HUES48 (cell line): ENCODE results near the gene LCOR.

Experiments
- H3K27ac ChIP-seq: one replicate; pipeline ENCODE4 v1.7.0; 2013; ENCODE audit warnings: low read depth, low read length, inconsistent platforms
- H3K27me3 ChIP-seq: 2 replicates; pipeline ENCODE4 v1.6.1; 2013; ENCODE audit warnings: mild to moderate bottlenecking, low read length; ENCODE audit not compliant: control insufficient read depth, insufficient read depth
- H3K36me3 ChIP-seq: 2 replicates; pipeline ENCODE4 v1.6.1; 2013; ENCODE audit warnings: low read length; ENCODE audit not compliant: control insufficient read depth, insufficient read depth
- H3K4me1 ChIP-seq: 2 replicates; pipeline ENCODE4 v1.6.1; 2013; ENCODE audit warnings: mild to moderate bottlenecking, low read length; ENCODE audit not compliant: control insufficient read depth, insufficient read depth
- H3K4me3 ChIP-seq: 2 replicates; pipeline ENCODE4 v1.5.1; 2013; ENCODE audit warnings: mild to moderate bottlenecking, low read depth, low read length
- H3K9ac ChIP-seq: 2 replicates; pipeline ENCODE4 v1.6.1; 2013; ENCODE audit warnings: mild to moderate bottlenecking, low read depth, low read length, moderate library complexity
- H3K9me3 ChIP-seq: 2 replicates; pipeline ENCODE4 v1.6.1; 2013; ENCODE audit warnings: low read length; ENCODE audit not compliant: control insufficient read depth, insufficient read depth

Gene LCOR

DNA sequence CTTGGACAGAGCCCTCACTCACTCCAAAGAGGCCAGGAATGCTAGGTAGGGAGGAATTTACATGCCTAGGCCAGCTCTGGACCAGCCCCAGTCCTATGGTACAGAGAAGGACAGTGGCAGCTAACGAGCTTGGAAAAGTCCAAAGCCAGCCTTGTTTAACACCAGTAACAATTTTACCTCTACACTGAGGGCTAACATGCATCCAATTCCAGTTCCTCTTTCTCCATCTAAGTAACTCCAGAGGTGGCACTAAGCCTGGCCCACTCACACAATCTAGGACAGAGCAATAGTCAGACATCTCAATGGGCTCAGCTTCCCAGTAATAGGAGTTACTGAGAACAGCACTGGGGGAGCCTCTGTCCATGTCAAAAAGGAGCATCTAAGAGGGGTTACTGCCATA is 5.7 kb upstream of the LCOR start:
- Histone ChIP-seq H3K4me1 (peaks cover 5% of the 10 kb centered on the region; the same call in 1 of the 2 replicates), H3K27me3 (peaks cover 12% of the 10 kb centered on the region), H3K9me3 (no peaks in the 10 kb centered on the region), H3K9ac (no peak overlapping the region), H3K4me3 (no peak overlapping the region), H3K27ac (no peak overlapping the region), H3K36me3 (no peaks in the 10 kb centered on the region)

- no peaks in the 10 kb centered on the region for H3K9me3 ChIP-seq
- H3K4me3 ChIP-seq = no peak overlapping the region
- H3K4me1 ChIP-seq = peaks cover 8% of the 10 kb centered on the region; the same call in 1 of the 2 replicates
- no peak overlapping the region for H3K9ac ChIP-seq
- H3K27ac ChIP-seq = no peak overlapping the region
- H3K27me3 ChIP-seq = peaks cover 12% of the 10 kb centered on the region
- H3K36me3 ChIP-seq = no peaks in the 10 kb centered on the region
Measured at GRCh38 chr10:96828609-96829008, 3.5 kb upstream of the LCOR start.

DNA sequence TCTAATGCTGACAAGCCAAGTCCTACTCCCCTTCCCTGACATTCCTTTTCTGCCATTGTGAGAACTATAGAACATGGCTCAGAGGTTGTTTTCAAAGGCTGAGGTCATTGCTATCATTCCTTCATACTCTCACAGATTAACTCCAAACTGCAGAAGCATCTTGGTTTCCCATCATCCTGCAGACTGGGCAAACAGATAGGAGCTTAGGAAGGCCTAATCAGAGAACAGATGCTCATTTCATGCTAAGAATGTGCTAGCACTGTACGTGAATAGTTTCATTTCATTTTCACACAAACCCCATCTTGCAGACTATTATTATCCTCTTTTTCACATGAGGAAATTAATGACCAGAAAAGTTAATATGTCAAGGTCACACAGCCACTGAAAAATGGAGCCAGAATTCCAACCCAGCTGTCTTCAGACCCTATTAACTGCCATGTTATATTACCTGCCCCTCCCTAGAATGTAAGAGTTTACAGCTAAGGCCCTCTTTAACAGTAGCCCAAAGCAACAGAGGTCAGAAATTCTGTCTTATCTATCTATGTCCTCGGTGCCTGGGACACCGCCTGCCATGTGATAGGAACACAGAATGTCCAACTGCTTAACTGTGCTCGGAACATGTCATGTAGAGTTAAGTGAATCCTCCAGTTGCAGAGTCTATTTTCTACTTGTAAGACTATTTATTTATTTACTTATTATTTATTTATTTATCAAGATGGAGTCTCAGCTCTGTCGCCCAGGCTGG is 2.9 kb upstream of the LCOR start:
- no peak overlapping the region for H3K4me3 ChIP-seq
- H3K9me3 ChIP-seq = no peaks in the 10 kb centered on the region
- no peak overlapping the region for H3K27ac ChIP-seq
- H3K9ac ChIP-seq = no peak overlapping the region
- H3K27me3 ChIP-seq = peaks cover 12% of the 10 kb centered on the region
- H3K4me1 ChIP-seq = peaks cover 12% of the 10 kb centered on the region; the same call in 1 of the 2 replicates
- H3K36me3 ChIP-seq = no peaks in the 10 kb centered on the region

- Histone ChIP-seq H3K27me3 (peaks cover 12% of the 10 kb centered on the region), H3K4me3 (peak overlapping the region; percentile 76), H3K9me3 (no peaks in the 10 kb centered on the region), H3K9ac (no peak overlapping the region), H3K27ac (peak overlapping the region; percentile 92), H3K4me1 (peaks cover 21% of the 10 kb centered on the region), H3K36me3 (no peaks in the 10 kb centered on the region)
Measured at GRCh38 chr10:96830511-96831199, 1.4 kb upstream of the LCOR start.

- H3K4me1 ChIP-seq = peaks cover 28% of the 10 kb centered on the region
- no peaks in the 10 kb centered on the region for H3K36me3 ChIP-seq
- peak overlapping the region; percentile 92 for H3K27ac ChIP-seq
- H3K27me3 ChIP-seq = peaks cover 12% of the 10 kb centered on the region
- peak overlapping the region; percentile 76 for H3K4me3 ChIP-seq
- H3K9ac ChIP-seq = peak overlapping the region; percentile 55
- no peaks in the 10 kb centered on the region for H3K9me3 ChIP-seq
Measured at GRCh38 chr10:96831200-96831866, 765 bp upstream of the LCOR start.

GRCh38 chr10:96832721-96833219 is 672 bp downstream of the LCOR start:
- Histone ChIP-seq H3K4me1 (peaks cover 31% of the 10 kb centered on the region), H3K9me3 (no peaks in the 10 kb centered on the region), H3K9ac (peak overlapping the region; percentile 59; the same call in 1 of the 2 replicates), H3K27me3 (peaks cover 8% of the 10 kb centered on the region), H3K27ac (peak overlapping the region; percentile 97), H3K4me3 (peak overlapping the region; percentile 75), H3K36me3 (no peaks in the 10 kb centered on the region)

DNA sequence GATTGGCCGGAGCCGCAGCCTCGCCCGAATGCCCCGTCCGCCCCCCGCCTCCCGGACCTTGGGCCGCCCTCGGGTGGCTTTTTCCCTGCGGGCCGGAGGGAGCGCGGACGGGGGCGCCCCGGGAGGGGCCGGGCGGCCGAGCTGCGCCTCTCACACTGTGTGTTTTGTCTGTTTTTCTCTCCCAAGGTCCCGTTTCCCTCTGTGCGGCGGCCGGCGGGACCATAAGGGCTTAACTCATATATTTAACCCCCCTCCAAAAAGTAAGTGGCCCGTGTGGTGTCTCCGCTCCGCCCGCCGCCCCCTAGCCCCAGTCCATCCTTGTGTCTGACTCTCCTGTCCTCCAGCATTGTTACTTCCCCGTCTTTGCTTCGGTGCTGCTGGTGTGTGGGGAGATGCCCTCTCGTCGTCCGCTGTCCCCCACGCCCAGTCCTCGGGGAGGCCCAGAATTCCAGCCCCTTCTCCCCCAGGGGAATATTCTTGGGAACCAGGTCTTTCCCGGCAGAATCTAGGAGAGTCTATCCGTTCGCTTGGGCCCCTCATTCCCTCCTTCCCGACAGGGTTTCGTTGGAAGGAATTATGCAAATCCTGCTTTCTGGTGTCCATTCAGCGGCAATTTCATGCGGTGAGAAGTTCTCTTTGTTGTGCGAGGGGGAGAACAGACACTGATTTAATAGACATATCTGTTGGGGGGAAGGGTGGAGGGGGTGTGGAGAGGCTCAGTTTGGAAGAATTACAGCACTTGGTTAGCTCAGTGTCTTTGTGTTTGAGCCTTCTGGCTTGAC is 1.3 kb downstream of the LCOR start:
- Histone ChIP-seq H3K9ac (peak overlapping the region; percentile 59), H3K4me3 (peak overlapping the region; percentile 75), H3K36me3 (no peaks in the 10 kb centered on the region), H3K27me3 (peaks cover 8% of the 10 kb centered on the region), H3K4me1 (peaks cover 31% of the 10 kb centered on the region), H3K27ac (peak overlapping the region; percentile 97), H3K9me3 (no peaks in the 10 kb centered on the region)

GRCh38 chr10:96834120-96834519 is 2.0 kb downstream of the LCOR start:
- Histone ChIP-seq H3K27me3 (peaks cover 4% of the 10 kb centered on the region; the same call in 1 of the 2 replicates), H3K27ac (peak overlapping the region; percentile 97), H3K4me1 (peaks cover 32% of the 10 kb centered on the region), H3K4me3 (peak overlapping the region; percentile 75), H3K36me3 (no peaks in the 10 kb centered on the region), H3K9me3 (no peaks in the 10 kb centered on the region), H3K9ac (peak overlapping the region; percentile 23; the same call in 1 of the 2 replicates)

- Histone ChIP-seq H3K27ac (no peak overlapping the region), H3K4me3 (no peak overlapping the region), H3K9me3 (no peaks in the 10 kb centered on the region), H3K9ac (no peak overlapping the region), H3K27me3 (no peaks in the 10 kb centered on the region), H3K36me3 (no peaks in the 10 kb centered on the region), H3K4me1 (peaks cover 33% of the 10 kb centered on the region)
Measured at GRCh38 chr10:96835899-96836298, 3.8 kb downstream of the LCOR start.

GRCh38 chr10:96838529-96838928 is 6.4 kb downstream of the LCOR start:
- H3K9ac ChIP-seq = no peak overlapping the region
- H3K4me1 ChIP-seq = peaks cover 26% of the 10 kb centered on the region
- H3K36me3 ChIP-seq = no peaks in the 10 kb centered on the region
- H3K9me3 ChIP-seq = no peaks in the 10 kb centered on the region
- H3K27me3 ChIP-seq = no peaks in the 10 kb centered on the region
- no peak overlapping the region for H3K27ac ChIP-seq
- H3K4me3 ChIP-seq = no peak overlapping the region
